ENCODE measurements around the gene TNFRSF4. TPM values are rescaled to one million over a fixed set of nuclear protein-coding genes. Genes with fewer than 3 reads are reported as not detected.

TNFRSF4 gene
- total and polyA plus RNA-seq, 2 of the 13 experiments (the other 11 are each of a cell fraction or from before 2014, with no cell fraction given): not detected

- peak; percentile 20; the same call in 1 of the 2 replicates for TF ChIP-seq SP4 (CRISPR knock-in tag; IDR thresholded peaks at IDR 0.05)
- peak in 1 of 2 experiments; percentile 84; a peak in 2 of 4 replicates for TF ChIP-seq ATF4 (CRISPR knock-in tag; IDR thresholded peaks at IDR 0.05)
- TF ChIP-seq SMAD3 (CRISPR knock-in tag; IDR thresholded peaks at IDR 0.05): peak; percentile 53; the same call in 1 of the 2 replicates
- TF ChIP-seq DNMT1 (CRISPR knock-in tag; IDR thresholded peaks at IDR 0.05): no peak
- TF ChIP-seq ZNF766 (CRISPR knock-in tag; IDR thresholded peaks at IDR 0.05; ENCODE audit: borderline replicate concordance): no peak
- peak; percentile 47; the same call in 1 of the 2 replicates for TF ChIP-seq MEIS2 (CRISPR knock-in tag; IDR thresholded peaks at IDR 0.05)
- peak; percentile 78; the same call in 1 of the 2 replicates for TF ChIP-seq ZNF563 (CRISPR knock-in tag; IDR thresholded peaks at IDR 0.05)
- TF ChIP-seq NKX3-1 (CRISPR knock-in tag; IDR thresholded peaks at IDR 0.05): no peak
- no peak; the same call in 1 of the 2 replicates for TF ChIP-seq ZNF616 (CRISPR knock-in tag; IDR thresholded peaks at IDR 0.05; ENCODE audit: low read depth)
- no peak for TF ChIP-seq LCORL (IDR thresholded peaks at IDR 0.05)
- TF ChIP-seq LCORL (CRISPR knock-in tag; IDR thresholded peaks at IDR 0.05): peak; percentile 98
- 0 out of 2 replicates have a peak, but pooled peaks have one; percentile 49 for TF ChIP-seq ZNF552 (CRISPR knock-in tag; IDR thresholded peaks at IDR 0.05; ENCODE audit: borderline replicate concordance)
- TF ChIP-seq AGO1 (IDR thresholded peaks at IDR 0.05; ENCODE audit: low read depth, low read length, poor library complexity, severe bottlenecking): peak; percentile 47
- peak; percentile 62; the same call in 1 of the 2 replicates for TF ChIP-seq TGIF2 (CRISPR knock-in tag; IDR thresholded peaks at IDR 0.05)
- peak; percentile 36; the same call in 1 of the 2 replicates for TF ChIP-seq MAZ (IDR thresholded peaks at IDR 0.05; ENCODE audit: borderline replicate concordance, low read depth, low read length)
- peak; percentile 60 for TF ChIP-seq MAZ (CRISPR knock-in tag; IDR thresholded peaks at IDR 0.05; ENCODE audit: low read depth)
- 0 out of 2 replicates have a peak, but pooled peaks have one; percentile 28 for TF ChIP-seq ATF2 (CRISPR knock-in tag; IDR thresholded peaks at IDR 0.05)
- TF ChIP-seq ZNF557 (CRISPR knock-in tag; IDR thresholded peaks at IDR 0.05): 0 out of 2 replicates have a peak, but pooled peaks have one; percentile 51
- TF ChIP-seq BRCA1 (CRISPR knock-in tag; IDR thresholded peaks at IDR 0.05): no peak
- peak; percentile 84 for TF ChIP-seq ZNF687 (CRISPR knock-in tag; IDR thresholded peaks at IDR 0.05)
- no peak for TF ChIP-seq RNF2 (conservative IDR thresholded peaks at IDR 0.05; ENCODE audit: low read depth)
- TF ChIP-seq HIVEP1 (CRISPR knock-in tag; IDR thresholded peaks at IDR 0.05): peak; percentile 96
Observed at GRCh38 chr1:1237874-1238701, 24.1 kb upstream of the TNFRSF4 start (continued).
